Measurements from ENCODE around the gene RANBP10.

RANBP10 gene

DNA sequence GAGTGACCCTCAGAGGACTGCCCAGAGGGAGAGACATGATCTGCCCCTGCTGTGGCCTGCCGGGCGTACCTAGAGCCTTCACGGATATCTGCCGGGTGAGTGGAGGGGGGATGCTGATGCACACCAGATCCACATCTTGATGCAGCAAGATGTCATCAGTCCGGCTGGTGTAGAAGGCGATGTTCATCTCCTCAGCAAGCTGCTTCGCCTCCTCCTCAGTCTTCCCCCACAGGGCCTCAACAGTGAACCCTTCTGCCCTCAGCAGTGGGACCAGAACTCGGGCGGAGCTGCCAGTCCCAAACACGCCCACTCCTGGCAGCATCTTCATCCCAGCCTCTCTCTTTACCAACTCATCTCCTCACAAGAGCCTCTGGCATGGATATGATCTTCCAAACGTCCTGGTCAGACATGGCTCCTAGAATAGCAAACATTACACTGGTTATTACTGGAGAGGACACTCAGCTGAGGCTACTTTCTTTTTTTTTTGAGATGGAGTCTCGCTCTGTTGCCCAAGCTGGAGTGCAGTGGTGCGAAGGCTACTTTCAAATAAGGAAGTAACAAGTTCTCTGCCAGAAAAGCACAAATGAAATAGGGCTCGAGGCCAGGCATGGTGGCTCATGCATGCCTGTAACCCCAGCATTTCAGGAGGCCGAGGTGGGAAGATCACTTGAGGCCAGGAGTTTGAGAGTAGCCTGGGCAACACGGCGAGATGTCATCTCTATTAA is 120.8 kb downstream of the RANBP10 start:
- no peak for TF ChIP-seq POLR2A (IDR thresholded peaks at IDR 0.05; ENCODE audit: low read length)
- TF ChIP-seq GATA1 (IDR thresholded peaks at IDR 0.05; ENCODE audit: low read depth, low read length): no peak
- no peak for DNase-seq

DNA sequence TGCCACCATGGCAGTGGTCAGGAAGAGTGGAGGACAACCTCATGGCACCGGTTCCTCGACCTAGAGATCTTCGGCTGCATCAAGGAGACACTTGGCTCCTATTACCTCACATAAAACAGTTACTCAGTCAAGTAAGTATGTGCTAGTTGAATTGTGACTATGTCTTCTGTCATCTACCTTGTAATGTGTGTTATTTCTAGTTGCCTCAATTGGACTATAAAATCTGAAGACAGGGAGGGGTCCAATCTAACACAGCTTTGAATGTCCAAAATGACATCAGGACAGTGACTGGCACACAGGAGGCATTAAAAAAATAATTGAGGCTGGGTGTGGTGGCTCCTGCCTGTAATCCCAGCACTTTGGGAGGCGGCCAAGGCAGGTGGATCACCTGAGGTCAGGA is 122.6 kb downstream of the RANBP10 start:
- TF ChIP-seq GATA1 (IDR thresholded peaks at IDR 0.05; ENCODE audit: low read depth, low read length) (no peak), POLR2A (IDR thresholded peaks at IDR 0.05; ENCODE audit: low read length) (no peak)
- no peak for DNase-seq

DNA sequence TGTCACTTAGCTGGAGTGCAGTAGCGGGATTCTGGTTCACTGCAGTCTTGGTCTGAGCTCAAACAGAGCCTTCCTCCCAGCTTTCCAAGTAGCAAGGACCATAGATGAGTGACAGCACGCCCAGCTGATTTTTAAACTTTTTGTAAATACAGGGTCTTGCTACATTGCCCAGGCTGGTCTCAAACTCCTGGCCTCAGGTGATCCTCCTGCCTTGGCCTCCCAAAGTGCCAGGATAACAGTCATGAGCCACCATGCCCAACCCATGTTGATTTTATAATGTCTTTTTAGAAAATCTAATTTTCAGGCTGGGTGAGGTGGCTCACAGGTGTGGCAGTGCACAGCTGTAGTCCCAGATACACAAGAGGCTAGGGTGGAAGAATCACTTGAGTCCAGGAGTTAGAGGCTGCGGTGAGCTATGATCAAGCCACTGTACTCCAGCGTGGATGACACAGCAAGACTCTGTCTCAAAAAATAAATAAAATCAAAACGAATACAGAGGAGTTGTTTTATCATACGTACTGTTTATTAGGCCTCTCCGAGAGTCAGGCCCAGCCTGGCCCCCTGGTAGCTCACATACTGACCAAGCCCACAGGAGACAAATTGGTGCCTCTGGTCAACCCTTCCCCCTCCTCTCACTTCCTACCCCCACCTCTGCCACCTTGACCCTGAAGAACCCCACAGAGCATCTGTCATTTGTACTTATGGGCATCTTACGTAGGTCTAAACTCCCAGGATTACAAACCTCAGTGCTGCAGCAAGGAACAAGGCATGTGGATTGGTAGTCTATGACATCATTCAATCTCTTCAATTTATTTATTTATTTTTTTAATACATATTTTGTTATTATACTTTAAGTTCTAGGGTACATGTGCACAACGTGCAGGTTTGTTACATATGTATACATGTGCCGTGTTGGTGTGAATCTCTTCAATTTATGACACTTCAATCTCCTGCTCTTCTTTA is 126.1 kb downstream of the RANBP10 start:
- DNase-seq: no peak
- TF ChIP-seq GATA1 (IDR thresholded peaks at IDR 0.05; ENCODE audit: low read depth, low read length) (no peak), POLR2A (IDR thresholded peaks at IDR 0.05; ENCODE audit: low read length) (no peak)

DNA sequence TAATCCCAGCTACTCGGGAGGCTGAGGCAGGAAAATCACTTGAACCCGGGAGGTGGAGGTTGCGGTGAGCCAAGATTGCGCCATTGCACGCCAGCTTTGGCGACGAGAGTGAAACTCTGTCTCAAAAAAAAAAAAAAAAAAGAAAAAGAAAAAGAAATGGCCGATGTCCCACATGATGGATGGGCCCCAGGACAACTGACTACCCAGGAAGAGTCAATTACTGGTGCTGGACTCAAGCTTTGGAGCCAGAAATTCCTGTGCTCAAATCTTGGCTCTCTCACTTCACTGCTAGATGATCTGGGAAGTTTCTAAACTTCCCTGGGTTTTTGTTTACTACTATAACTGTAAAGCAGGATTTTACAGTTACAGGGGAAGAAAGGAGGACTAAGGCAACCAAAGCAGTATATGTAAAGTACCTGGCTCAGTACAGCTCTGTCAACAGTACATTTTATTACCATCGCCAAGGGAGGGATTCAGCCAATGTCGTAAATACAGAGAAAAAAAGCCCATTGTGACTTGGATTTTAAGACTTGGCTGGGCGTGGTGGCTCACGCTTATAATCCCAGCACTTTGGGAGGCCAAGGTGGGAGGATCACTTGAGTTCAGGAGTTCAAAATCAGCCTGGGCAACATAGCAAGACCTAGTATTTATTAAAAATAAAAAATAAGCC is 127.9 kb downstream of the RANBP10 start:
- TF ChIP-seq GATA1 (IDR thresholded peaks at IDR 0.05; ENCODE audit: low read depth, low read length): no peak
- no peak for TF ChIP-seq POLR2A (IDR thresholded peaks at IDR 0.05; ENCODE audit: low read length)
- no peak for DNase-seq

DNA sequence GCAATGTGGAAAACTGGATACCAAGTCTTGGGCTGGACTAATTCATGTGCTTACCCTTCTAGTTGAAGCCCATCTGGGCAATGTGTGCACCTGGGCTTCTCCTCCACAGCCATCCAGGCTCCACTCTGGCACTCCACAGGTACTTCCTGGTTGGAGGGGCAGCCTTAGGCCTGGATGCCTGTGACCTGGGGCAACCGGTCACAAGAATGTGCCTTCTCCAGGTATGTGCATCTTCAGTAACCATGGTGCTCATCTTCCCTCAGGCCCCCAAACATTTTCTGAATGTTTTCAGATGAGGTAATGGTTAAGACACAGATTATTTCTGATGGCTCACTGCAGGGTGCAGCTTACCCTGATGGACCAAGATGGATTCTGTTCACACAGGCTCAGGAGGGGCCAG is 128.6 kb downstream of the RANBP10 start:
- no peak for DNase-seq
- TF ChIP-seq POLR2A (IDR thresholded peaks at IDR 0.05; ENCODE audit: low read length) (no peak), GATA1 (IDR thresholded peaks at IDR 0.05; ENCODE audit: low read depth, low read length) (no peak)

DNA sequence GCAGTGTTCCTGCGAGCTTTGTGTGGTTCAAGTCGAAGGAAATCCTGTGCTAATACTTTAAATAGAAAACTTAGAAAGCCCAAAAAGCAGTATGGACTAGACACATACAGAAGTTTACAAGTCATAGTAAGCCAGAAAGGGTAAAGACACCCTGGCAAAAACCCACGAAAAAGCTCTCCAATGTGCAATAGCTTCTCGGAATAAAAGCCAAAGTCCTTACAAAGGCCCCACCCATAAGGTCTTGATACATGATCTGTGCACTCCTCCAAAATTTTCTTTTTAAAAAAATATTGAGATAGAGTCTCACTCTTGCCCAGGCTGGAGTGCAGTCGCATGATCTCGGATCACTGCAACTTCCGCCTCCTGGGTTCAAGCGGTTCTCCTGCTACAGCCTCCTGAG is 129.4 kb downstream of the RANBP10 start:
- DNase-seq: no peak
- TF ChIP-seq GATA1 (IDR thresholded peaks at IDR 0.05; ENCODE audit: low read depth, low read length) (no peak), POLR2A (IDR thresholded peaks at IDR 0.05; ENCODE audit: low read length) (no peak)

DNA sequence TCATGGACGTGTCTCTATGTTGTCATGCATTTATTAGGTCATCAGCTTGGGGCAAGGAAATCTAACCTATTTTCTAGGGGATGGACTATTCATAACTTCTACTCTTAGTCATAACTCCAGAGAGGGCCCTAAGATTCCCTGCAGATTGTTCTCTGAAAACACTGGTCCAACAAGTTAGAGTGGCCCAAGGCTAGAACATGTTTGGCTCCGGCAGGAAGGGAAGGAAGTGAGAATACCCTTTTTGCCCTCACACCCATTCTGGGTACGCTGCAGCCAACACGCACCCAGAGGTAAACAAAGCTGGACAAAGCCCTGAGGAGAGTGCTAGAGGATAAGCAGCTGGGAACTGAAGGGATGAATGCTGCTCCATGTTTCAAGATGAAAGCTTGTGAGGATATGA is 129.8 kb downstream of the RANBP10 start:
- TF ChIP-seq GATA1 (IDR thresholded peaks at IDR 0.05; ENCODE audit: low read depth, low read length): no peak
- TF ChIP-seq POLR2A (IDR thresholded peaks at IDR 0.05; ENCODE audit: low read length): no peak
- no peak for DNase-seq

DNA sequence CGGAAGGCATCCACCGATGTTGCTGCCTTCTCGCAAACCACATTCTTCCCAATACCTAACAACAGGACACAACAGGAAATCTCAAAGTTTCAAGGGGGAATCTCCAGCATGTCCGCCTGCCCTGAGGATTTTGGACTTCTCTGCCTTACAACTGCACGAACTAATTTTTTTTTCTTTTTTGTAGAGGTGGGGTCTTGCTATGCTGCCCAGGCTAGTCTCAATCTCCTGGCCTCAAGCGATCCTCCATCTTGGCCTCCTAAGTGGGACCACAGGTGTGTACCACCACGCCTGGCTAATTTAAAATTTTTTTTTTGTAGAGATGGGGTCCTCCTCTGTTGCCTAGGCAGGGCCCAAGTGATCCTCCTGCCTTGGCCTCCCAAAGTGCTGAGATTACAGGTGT is 130.4 kb downstream of the RANBP10 start:
- no peak for DNase-seq
- TF ChIP-seq GATA1 (IDR thresholded peaks at IDR 0.05; ENCODE audit: low read depth, low read length): no peak
- no peak for TF ChIP-seq POLR2A (IDR thresholded peaks at IDR 0.05; ENCODE audit: low read length)

DNA sequence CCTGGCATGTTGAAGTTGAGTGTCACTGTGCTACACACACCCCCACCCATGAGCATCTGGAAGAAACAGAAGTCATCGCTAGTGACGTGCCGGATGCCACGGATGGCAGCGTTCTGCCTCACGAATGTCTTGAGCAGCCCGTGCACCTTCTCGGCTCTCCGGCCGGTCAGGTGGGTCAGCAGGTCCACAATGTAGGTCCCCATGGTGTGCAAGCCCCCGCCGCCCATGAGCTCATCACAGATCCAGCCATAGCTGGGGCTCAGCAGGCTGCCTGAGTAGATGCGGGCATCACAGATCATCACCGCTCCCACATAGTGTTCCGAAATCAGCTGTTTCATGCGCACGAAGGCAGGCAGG is 130.8 kb downstream of the RANBP10 start:
- no peak for DNase-seq
- TF ChIP-seq POLR2A (IDR thresholded peaks at IDR 0.05; ENCODE audit: low read length) (no peak), GATA1 (IDR thresholded peaks at IDR 0.05; ENCODE audit: low read depth, low read length) (no peak)

DNA sequence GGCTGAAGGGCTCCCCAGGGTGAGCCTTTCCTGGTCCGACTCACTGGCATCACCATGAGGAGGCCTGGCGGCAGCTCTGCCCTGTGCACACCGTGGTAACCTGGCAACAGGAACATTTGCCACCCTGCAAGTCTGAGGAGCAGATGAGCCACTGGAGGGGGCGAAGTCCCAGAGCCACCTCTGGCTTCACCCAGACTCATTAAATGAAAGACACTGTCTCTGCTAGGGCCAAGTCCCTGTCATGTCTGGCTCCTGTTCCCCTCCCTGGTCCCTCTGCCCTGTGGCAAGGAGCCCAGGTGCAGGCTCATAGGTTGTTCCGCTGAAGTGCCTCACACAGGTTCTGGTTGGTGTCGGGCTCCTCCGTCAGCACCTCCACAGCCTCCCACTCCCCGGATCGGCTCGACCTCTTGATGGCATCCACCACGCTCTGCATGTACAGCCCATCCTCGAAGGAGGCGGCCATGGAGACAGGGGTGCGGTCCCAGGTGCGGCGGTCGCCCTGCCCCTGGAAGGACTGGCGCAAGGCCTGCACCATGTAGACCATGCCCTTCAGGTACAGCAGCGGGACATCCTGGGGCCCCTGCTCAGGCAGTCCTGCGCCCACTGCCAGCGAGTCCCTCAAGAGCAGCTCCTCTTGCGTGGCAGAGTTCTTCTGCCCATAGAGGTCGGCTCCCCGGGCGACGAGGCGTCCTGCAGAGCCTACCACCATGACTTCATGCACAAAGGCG is 131.3 kb downstream of the RANBP10 start:
- no peak for DNase-seq
- TF ChIP-seq GATA1 (IDR thresholded peaks at IDR 0.05; ENCODE audit: low read depth, low read length) (no peak), POLR2A (IDR thresholded peaks at IDR 0.05; ENCODE audit: low read length) (no peak)

DNA sequence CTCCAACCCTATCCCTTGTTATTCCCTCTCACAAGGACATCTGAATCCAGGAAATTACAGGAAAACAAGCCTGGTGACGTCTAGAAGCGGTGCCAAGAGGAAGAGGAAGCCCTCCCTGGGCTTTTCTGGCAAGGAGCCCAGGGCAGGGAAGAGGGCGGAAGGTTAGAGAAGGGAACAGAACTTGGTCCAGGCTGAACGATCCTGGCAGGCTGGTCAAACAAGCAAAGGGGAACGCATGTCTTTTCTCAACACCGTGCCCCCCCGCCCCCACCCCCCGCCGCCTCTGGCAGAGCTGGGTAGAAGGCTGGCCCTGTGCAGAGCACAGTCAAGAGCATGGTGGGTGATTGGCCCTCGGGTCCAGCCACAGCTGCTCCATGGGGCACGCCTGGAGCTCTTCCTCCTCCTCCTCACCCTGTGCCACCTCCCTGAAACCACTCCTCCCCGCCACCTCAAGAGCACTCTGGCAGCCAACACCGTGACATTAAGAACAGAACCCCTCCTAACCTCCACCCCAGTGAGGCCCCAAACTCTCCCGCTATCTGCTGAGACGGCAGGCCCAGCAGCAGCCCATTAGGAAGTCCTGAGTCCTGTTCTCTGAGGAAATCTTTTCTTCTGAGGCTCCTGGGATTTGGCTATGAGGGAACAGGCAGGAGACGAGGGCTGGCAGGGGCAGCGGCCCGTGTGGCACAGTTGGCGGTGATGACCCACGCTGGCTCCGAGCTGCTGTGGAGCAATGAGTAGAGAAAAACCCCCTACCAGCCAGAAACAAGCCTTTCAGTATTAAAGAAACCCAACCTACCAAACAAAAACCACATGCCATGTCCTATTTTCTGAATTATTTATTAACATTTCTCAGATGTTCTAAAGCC is 132.4 kb downstream of the RANBP10 start:
- no peak for TF ChIP-seq POLR2A (IDR thresholded peaks at IDR 0.05; ENCODE audit: low read length)
- TF ChIP-seq GATA1 (IDR thresholded peaks at IDR 0.05; ENCODE audit: low read depth, low read length): no peak
- peak; percentile 26 to 53 for DNase-seq
